Endothelial cell of umbilical vein (primary cell): ENCODE results near the gene TGFBI.

Experiments used
- CTCF ChIP-seq, 2 donors: IDR thresholded peaks; 1 replicate in 1 of 2; 2 replicates in 1 of 2; pipeline ENCODE4 v1.5.1; 2011; ENCODE audit warnings: low read length in 2 of 2, mild to moderate bottlenecking in 2 of 2, moderate library complexity in 2 of 2, control low read depth in 1 of 2, inconsistent platforms in 1 of 2, low read depth in 1 of 2; ENCODE audit not compliant: insufficient read depth in 1 of 2; ENCODE audit errors: extremely low read depth in 1 of 2
- MYC ChIP-seq: IDR thresholded peaks from one replicate; pipeline ENCODE4 v1.6.1; 2011; ENCODE audit warnings: mild to moderate bottlenecking, low read depth, low read length

GRCh38 chr5:135991429-135991828 lies 37.4 kb upstream of the TGFBI start:
- no peak for TF ChIP-seq CTCF (IDR thresholded peaks at IDR 0.05; ENCODE audit: extremely low read depth in 1 of 2, insufficient read depth in 1 of 2, low read depth in 1 of 2, low read length in 2 of 2)
- TF ChIP-seq MYC, result no peak
